Right lobe of liver (tissue), 6 donors: Measurements from ENCODE around the gene PRG2. TPM values are rescaled to one million over a fixed set of nuclear protein-coding genes. Genes with fewer than 3 reads are reported as not detected.

Experiments
- ATAC-seq, 4 donors: fragments of 200-7000 bp; cut with Tn5 transposase; one replicate each; pipeline ENCODE4 v1.9.1; 2020; ENCODE audit warnings: mild to moderate bottlenecking in 4 of 4, moderate library complexity in 4 of 4
- DNase-seq, 3 donors: peaks; one replicate each; pipeline ENCODE4 v3.0.0-alpha.2; 2020
- H3K27ac ChIP-seq, 3 donors: fragments of 200-600 bp; one replicate each; pipeline ENCODE4 v1.8.0; 2022
- H3K27me3 ChIP-seq, 2 donors: fragments of 200-600 bp; one replicate each; pipeline ENCODE4 v1.8.0; 2022
- H3K36me3 ChIP-seq, 4 donors: fragments of 200-600 bp; sonication (generic) in 1 of 4; one replicate each; pipeline versions ENCODE4 v1.5.1 to v1.8.0; 2017 to 2022; ENCODE audit warnings: control low read depth in 1 of 4
- H3K4me1 ChIP-seq, 4 donors: fragments of 200-600 bp; sonication (generic) in 1 of 4; one replicate each; pipeline versions ENCODE4 v1.5.1 to v1.8.0; 2017 to 2022; ENCODE audit warnings: control low read depth in 1 of 4
- H3K4me3 ChIP-seq, 3 donors: fragments of 200-600 bp; one replicate each; pipeline ENCODE4 v1.8.0; 2022
- H3K9me3 ChIP-seq, 4 donors: fragments of 200-600 bp; sonication (generic) in 1 of 4; one replicate each; pipeline versions ENCODE4 v1.5.1 to v1.8.0; 2017 to 2022; ENCODE audit warnings: control low read depth in 1 of 4
- CTCF ChIP-seq, 4 donors: fragments of 200-600 bp in 3 of 4; fragments of 450-650 bp in 1 of 4; IDR thresholded peaks; one replicate each; pipeline versions ENCODE4 v1.5.1 to v1.8.0; 2016 to 2022; ENCODE audit warnings: antibody characterized with exemption in 4 of 4, mild to moderate bottlenecking in 2 of 4
- POLR2A ChIP-seq: fragments of 450-650 bp; IDR thresholded peaks from one replicate; pipeline ENCODE4 v1.6.1; 2017; ENCODE audit warnings: antibody characterized with exemption, mild to moderate bottlenecking
- WGBS: methylation state at CpG from one replicate; pipeline ENCODE4 v1.1.6; 2018; ENCODE audit warnings: low coverage, low lambda C conversion rate; ENCODE audit not compliant: insufficient coverage; ENCODE audit errors: missing lambda C conversion rate; 5-methylcytosine and 5-hydroxymethylcytosine counted together
- intact Hi-C, 2 donors: fragments of 100-400 bp; cut with DNase I; formaldehyde crosslinking; loops; one replicate each; pipeline versions ENCODE4 v1.11.2 to v1.14.1; 2022
- total RNA-seq, 6 experiments: library from RNA; depleted of rRNA in 2 of 6; stranded (reverse); fragments of >200 nt in 2 of 6; fragmentation: NEBNext Ultra II Directional in 3 of 6; extraction: Animal tissue kit (Norgen Biotek cat#: 25700) in 3 of 6; gene quantifications; one replicate each; pipeline versions ENCODE4 v1.1.0 to v1.2.4, GENCODE V29; 2016 to 2023
- donor health status: DM: no; HTN: yes; CAD: no.
- donor health status: DM: no; HTN: no; CAD: no.
- donor health status: DM: no; HTN: no; CAD: no.
- donor health status: DM: no; HTN: yes; CAD: no.
- donor health status: DM: no; HTN: yes; CAD: no.

The PRG2 gene
- total RNA-seq, 6 experiments from 2014 or later: 0.39 to 1.2 (median 0.86) TPM; not detected in 2

- intact Hi-C loops: no loop called here
- DNase-seq: no peak
- Histone ChIP-seq H3K9me3 (no peaks in the 10 kb centered on the region), H3K27ac (no peak overlapping the region), H3K36me3 (peaks cover 9 to 81% (median 48%) of the 10 kb centered on the region in 4 donors), H3K4me3 (no peak overlapping the region), H3K4me1 (no peaks in the 10 kb centered on the region), H3K27me3 (no peaks in the 10 kb centered on the region)
- TF ChIP-seq CTCF (IDR thresholded peaks at IDR 0.05) (no peak), POLR2A (no peak)
- no peak for ATAC-seq
- WGBS: 93% methylated on average over 9 of the region's 18 CpGs
Measured at GRCh38 chr11:57409321-57410100, 19.1 kb upstream of the PRG2 start.

- Histone ChIP-seq H3K9me3 (no peaks in the 10 kb centered on the region), H3K27me3 (no peaks in the 10 kb centered on the region), H3K27ac (no peak overlapping the region), H3K36me3 (peaks cover 9 to 74% (median 43%) of the 10 kb centered on the region in 4 donors), H3K4me3 (no peak overlapping the region), H3K4me1 (no peaks in the 10 kb centered on the region)
- DNase-seq: no peak
- WGBS: 93% methylated on average over 2 of the region's 2 CpGs
- TF ChIP-seq POLR2A: no peak
- TF ChIP-seq CTCF (IDR thresholded peaks at IDR 0.05): no peak
- intact Hi-C loops: no loop called here
- ATAC-seq: no peak
Measured at GRCh38 chr11:57408771-57409170, 18.3 kb upstream of the PRG2 start.

GRCh38 chr11:57407941-57408475, 17.6 kb upstream of the PRG2 start:
- H3K27ac ChIP-seq: no peak overlapping the region
- no peaks in the 10 kb centered on the region for H3K9me3 ChIP-seq
- no peak for TF ChIP-seq CTCF (IDR thresholded peaks at IDR 0.05)
- TF ChIP-seq POLR2A: no peak
- H3K27me3 ChIP-seq: no peaks in the 10 kb centered on the region
- peak in 1 of 4 donors; percentile 10 for ATAC-seq
- WGBS: 81% methylated on average over 8 of the region's 8 CpGs
- no peak overlapping the region for H3K4me3 ChIP-seq
- no peaks in the 10 kb centered on the region for H3K4me1 ChIP-seq
- intact Hi-C loops: no loop called here
- no peak for DNase-seq
- peaks cover 9 to 66% (median 35%) of the 10 kb centered on the region in 4 donors for H3K36me3 ChIP-seq

GRCh38 chr11:57407010-57407920, 16.8 kb upstream of the PRG2 start:
- peaks cover 9 to 59% (median 33%) of the 10 kb centered on the region in 4 donors for H3K36me3 ChIP-seq
- no peaks in the 10 kb centered on the region for H3K4me1 ChIP-seq
- ATAC-seq (peak in 2 of 4 donors; percentile 6 to 8), DNase-seq (no peak)
- intact Hi-C loops: no loop called here
- H3K4me3 ChIP-seq: no peak overlapping the region
- H3K27me3 ChIP-seq: no peaks in the 10 kb centered on the region
- 74% methylated on average over 8 of the region's 9 CpGs for WGBS
- H3K27ac ChIP-seq: no peak overlapping the region
- TF ChIP-seq CTCF (IDR thresholded peaks at IDR 0.05) (no peak), POLR2A (no peak)
- H3K9me3 ChIP-seq: no peaks in the 10 kb centered on the region
